Hematopoietic multipotent progenitor cell (in vitro differentiated cells): Measurements from ENCODE around the gene RGL3. TPM values are rescaled to one million over a fixed set of nuclear protein-coding genes. Genes with fewer than 3 reads are reported as not detected.

Experiments used
- small RNA-seq: library from RNA; depleted of rRNA; stranded (forward); fragments of <200 nt; gene quantifications from one replicate; pipeline ENCODE3, GENCODE V24; 2012
- total RNA-seq: library from RNA; depleted of rRNA; stranded (reverse); fragments of >200 nt; gene quantifications from one replicate; pipeline ENCODE4 v1.2.3, GENCODE V29; 2012

RGL3 gene
- total RNA-seq, 1 donor, result not detected

Small RNA genes within 50 kb of the gene (small RNA-seq; reads per million reads assigned to genes)
- gene RF00019, result not detected

Other genes starting within 250 kb of the RGL3 start
- 74.1 TPM for gene KANK2, start 221.8 kb downstream of the RGL3 start, total RNA-seq
- gene ANGPTL8, start 179.7 kb downstream of the RGL3 start, total RNA-seq, result not detected
- gene DOCK6, start 156.8 kb downstream of the RGL3 start, total RNA-seq, result 3.5 TPM
- under 0.01 TPM for gene TSPAN16, start 123.2 kb downstream of the RGL3 start, total RNA-seq
- gene RAB3D, start 79.7 kb downstream of the RGL3 start, total RNA-seq, result 114 TPM
- 187 TPM for gene TMEM205, start 73.0 kb downstream of the RGL3 start, total RNA-seq
- gene CCDC159, start 72.8 kb downstream of the RGL3 start, total RNA-seq, result 14.8 TPM
- 8.1 TPM for gene PLPPR2, start 63.9 kb downstream of the RGL3 start, total RNA-seq
- gene SWSAP1, start 44.6 kb downstream of the RGL3 start, total RNA-seq, result 4.6 TPM
- gene EPOR, start 35.0 kb downstream of the RGL3 start, total RNA-seq, result 21.8 TPM
- gene ODAD3, start 15.8 kb upstream of the RGL3 start, total RNA-seq, result under 0.01 TPM
- 221 TPM for gene PRKCSH, start 16.3 kb upstream of the RGL3 start, total RNA-seq
- 0.27 TPM for gene ELAVL3, start 61.7 kb upstream of the RGL3 start, total RNA-seq
- 12.4 TPM for gene ZNF653, start 86.5 kb upstream of the RGL3 start, total RNA-seq
- gene ECSIT, start 109.8 kb upstream of the RGL3 start, total RNA-seq, result 99.4 TPM
- under 0.01 TPM for gene CNN1, start 119.5 kb upstream of the RGL3 start, total RNA-seq
- 56.3 TPM for gene ELOF1, start 139.9 kb upstream of the RGL3 start, total RNA-seq
- gene ACP5, start 158.3 kb upstream of the RGL3 start, total RNA-seq, result 18.0 TPM
- 13.5 TPM for gene ZNF627, start 178.2 kb upstream of the RGL3 start, total RNA-seq